AG08396 (cell line): ENCODE measurements around the gene TFAP2A.

Source experiments
- DNase-seq: peaks from one replicate; pipeline ENCODE4 v3.0.0; 2012; ENCODE audit warnings: low spot score, mixed read lengths

The TFAP2A gene

DNA sequence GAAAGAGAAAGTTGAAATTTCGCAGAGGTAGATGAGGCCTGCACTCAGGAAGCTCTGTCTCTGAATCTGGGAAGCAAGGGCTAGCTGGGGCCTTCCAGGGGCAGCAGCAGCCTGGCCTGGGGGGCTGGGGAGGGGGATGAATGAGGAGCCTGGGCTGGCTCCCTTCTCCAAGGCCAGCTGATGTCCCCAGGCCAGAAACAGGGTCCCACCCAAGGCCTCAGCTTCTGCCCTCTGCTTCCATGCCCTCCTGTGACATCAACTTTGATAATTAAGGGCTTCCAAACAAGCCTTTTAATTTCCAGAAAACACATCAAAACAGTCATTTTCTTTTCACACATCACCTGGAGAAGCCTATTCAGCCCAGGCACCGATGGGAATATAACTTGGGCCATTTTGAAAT, 15.4 kb downstream of the TFAP2A start:
- no peak for DNase-seq

DNA sequence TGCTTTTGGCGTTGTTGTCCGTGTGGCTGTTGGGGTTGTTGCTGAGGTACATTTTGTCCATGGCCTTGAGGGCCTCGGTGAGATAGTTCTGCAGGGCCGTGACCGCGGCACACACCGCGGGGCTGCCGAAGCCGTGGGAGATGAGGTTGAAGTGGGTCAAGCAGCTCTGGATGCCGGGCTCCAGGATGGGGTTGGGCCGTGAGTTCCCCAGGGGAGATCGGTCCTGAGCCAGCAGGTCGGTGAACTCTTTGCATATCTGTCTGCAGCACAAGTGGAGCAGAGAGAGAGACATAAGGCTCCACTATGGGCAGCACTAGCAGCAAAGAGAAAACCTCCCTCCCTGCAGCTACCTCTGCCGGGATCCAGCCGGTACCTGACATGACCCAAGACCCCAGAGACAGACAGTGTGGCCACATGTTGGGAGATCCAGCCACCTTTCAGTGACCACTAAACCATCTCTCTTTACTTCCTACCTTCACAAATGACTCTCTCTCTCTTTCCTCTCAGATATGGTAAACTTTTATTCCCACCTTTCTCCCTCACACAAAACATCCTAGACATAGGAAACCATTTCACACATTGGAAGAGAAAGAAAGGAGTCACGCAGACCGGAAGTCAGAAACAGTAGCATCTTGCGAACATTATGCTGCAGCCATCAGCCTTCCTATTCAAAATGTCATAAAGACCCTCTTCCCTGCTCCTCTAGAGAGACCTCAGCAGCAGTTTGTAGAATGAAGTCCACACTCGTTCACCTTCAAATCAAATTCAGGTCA, 16.2 kb downstream of the TFAP2A start:
- DNase-seq, result no peak

DNA sequence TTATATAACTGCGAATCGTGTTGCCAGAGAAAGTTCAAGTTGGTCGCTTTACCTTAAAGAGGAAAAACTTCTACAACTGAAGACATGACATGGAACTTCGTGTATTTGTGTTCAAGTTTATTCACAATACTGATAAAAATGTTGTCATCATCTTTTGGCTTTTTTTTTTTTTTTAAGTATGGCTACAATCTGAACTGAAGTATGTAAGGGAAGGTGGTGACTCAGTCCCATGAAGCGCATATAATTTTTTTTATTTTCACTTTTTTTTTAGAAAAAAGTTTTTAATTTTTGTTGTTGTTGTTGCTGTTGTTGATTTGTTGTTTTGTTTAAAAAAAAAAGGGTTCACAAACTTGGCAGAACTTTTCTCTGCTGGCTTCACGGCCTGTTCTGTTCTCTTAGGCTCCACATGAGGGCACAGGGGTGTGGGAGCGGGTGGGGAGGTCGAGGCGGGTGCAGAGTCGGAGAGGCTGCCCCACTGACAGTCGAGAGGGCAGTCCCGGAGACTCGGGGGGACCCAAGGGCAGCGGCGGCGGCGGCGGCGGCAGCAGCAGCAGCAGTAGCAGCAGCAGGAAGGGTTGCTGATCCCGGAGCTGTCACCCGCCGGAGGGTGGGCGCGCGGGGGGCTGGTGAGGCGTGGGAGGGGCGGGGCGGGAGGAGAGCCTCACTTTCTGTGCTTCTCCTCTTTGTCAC, 17.0 kb downstream of the TFAP2A start:
- no peak for DNase-seq

DNA sequence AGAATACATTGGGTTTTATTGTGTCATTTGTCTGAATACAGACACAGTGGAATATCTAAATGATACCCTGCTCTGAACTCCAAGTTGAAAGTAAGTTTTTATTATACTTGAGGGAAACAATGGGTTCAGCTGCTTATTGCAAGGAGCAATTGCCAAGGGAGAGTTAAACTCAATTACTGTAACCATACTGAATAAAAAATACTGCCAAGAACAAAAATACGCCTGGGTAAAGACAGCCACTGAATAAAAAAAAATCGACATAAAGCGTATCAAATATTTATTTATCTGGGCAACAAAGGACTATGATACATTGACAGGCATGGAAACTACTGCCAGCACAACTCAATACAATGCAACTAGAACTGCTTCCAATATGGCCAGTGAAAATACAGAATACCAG, 18.1 kb downstream of the TFAP2A start:
- DNase-seq, result no peak

DNA sequence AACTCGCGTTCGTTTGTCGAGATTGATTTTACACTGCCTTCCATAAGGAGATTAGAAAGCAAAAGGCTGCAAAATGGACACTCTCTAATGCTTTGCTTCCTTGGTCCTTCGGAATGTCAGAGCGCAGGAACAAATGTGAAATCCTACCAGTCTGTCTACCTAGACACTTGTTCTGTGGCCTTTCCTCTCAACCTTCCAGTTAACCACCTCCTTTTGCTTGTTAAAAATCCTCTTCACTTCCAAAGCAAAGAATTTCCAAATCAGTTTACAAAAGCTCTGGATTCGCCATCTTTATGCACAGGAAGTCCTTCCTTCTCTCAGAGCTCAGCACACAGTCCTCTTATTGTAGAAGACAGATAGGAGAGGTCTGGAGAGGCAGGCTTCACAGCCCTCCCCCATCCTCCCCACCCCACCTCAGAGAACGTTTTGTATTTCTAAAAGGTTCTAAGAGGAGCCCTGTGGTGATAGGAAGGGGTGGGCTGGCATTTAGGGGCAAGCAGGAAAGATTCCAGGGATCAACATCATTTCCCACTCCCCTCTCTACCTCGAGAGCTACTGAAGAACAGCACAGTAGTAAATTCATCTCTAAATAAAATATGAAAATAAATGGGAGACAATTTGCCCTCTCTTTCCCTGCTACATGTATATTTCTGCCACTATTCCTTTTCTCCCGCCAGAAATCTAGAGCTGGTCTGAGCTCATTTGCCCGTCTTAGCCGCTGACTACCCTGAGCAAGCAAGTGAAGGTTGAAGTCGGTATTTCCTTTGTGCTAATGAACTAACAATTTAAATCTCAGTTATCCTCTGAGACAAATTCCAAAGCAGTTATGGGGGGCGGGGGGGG, 18.9 kb downstream of the TFAP2A start:
- DNase-seq, result no peak

DNA sequence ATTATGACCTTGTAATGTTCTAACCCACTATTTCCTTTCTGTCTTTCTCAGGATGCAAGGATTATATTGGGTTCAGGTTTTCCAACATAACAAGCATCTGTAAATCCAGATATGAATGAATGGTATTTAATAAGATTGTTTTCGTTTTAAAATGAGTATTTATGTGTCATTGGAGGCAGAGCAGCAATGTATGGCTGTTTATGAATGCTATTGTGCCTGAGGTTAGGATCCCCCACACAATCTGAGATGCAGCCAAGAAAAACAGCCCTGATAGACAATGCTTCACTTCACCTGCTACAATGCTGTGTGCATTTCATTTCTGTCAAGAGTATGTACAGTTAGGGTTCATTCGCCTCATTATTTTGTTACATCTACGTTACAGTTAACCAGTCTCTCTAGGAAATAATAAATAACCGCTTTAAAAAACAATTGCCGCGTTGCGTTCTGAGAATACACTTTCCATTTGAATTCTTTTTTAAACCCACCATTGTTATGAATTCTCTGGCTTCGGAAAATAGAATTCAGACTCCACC, 19.6 kb downstream of the TFAP2A start:
- no peak for DNase-seq

DNA sequence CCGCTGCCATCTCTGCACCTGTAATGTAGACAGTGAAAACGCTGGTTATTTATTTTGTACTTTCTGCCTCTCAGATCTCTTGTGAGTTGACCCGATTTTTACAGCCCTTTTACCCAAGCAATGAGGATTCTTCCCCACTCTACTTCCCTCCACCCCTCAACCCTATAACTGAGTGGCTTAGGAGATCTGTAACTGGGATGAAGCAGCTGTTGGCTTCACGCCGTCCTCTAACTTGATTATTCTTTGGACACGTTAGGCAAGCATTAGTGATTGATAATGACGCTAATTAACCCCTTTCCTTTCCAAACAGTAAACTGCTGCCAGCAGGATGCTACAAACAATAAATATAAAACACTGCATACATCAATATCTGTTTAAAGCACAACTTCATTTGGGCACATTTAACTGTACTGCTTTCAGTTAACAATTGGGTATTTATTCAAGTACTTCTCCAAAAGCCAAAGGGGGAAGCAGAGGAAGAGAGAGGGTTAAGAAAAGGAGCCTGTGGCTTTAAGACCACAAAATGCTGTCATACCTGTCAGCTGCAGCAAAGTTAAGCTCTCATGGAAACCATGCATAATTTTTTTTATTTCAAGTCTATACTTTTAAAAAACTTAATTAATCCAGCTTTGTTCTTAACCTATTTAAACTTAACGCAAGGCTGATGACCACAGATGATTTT, 21.2 kb downstream of the TFAP2A start:
- no peak for DNase-seq

DNA sequence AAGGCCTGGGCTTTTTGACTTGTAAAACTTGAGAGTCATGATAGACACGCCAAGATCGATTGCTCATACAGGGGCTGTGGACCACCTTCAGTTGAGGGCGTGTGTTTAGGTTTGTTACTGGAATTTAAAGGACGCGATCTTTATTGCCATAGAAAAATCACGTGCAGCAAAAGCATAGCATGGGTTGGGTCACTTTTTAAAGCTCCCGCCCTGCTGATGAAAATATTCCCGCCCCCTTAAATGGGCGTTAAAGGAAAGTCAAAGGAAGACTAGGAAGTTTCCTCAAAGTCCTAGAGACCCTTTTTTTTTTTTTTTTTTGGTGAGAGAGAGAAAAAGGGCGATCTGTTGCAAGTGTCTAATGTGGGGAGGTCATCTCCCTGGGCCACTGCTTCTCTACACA, 23.1 kb downstream of the TFAP2A start:
- DNase-seq, result no peak

DNA sequence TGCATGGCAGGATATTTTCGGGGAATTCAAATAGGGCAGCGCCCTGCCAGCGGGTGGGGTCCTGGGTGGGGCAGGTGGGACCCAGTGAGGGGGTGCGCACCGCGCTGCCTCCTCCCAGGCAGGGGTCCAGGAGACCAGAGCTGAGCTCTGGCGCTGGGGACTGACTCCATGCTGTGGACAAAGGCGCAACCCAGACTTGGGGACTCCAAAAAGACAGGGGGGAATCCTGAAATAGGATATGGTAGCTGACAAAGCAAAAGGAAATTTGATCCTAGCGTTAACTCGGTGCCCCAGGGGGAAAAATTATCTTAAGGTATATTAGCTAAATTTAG, 23.6 kb downstream of the TFAP2A start:
- DNase-seq, result no peak

DNA sequence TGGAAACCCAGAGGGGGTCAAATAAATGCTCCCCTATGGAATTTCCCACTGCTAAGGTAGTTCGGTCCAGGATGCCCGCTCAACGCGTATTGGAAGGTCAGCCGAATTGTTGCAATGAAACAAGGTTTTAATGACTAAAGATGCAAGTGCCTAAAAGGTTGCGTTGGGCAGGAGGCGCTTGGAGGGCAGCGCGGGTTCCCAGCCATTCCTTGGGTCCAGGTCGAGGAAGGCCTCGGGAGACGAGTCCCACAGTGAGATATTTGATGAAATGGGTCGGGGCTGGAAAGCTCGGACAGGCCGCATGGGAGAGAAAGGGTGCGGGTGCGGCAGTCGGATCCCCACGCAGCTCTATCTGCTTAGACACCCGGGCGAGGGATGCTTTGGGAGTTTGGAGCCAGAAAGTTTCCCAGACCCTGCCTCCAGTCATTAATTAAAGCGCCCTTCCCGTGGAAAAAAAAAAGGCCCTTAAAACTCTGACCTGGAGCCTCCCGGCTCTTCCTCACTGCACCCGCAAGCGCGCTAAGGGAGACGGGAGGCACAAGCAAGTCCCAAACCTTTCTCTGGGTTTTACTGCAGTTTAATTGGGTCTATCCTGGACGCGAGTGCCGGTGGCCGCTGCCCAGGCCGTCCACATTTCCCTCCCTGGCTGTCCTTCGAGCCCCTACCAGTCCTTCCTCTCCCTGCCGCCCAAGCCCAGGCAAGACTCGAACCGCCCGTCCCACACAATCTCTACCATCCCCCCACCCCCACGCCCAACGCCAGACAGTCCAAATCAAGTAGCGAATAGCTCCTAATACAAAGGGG, 24.2 kb downstream of the TFAP2A start:
- no peak for DNase-seq

DNA sequence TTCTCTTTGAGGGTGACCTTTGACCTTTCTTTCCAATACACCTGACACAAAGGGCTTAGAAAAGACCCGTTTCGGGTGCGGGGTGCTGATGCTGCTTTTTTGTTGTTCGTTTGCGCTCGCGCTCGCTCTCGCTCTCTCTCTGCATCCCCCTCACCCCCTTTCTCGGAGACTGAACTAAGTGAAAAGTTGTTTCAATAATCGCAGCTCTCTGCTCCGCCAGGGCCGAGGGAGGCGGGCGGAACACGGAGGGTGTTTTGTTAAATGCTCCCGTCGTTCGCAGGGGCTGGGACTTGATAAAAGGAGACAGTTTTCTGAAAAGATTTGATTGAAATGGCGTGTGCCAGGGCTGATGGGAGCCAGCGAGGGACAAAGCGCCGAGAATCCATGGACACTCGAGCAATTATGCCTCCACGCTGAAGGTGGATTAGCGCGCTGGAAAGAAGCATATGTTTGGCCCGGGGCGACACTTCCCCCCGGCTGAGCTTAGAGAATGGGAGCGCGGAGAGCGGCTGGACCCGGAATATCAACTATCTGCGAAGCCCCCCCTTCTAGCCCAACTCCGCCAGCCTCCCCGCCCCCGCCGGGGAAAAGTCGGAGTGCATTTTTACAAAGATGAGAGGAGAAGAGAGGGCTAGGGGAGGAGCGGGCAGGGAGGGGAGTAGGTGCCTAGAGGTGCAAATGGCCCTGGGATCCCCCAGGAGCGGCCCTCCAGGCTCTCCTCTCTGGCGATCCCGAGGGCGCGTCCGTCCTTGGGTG, 25.0 kb downstream of the TFAP2A start:
- DNase-seq, result no peak

DNA sequence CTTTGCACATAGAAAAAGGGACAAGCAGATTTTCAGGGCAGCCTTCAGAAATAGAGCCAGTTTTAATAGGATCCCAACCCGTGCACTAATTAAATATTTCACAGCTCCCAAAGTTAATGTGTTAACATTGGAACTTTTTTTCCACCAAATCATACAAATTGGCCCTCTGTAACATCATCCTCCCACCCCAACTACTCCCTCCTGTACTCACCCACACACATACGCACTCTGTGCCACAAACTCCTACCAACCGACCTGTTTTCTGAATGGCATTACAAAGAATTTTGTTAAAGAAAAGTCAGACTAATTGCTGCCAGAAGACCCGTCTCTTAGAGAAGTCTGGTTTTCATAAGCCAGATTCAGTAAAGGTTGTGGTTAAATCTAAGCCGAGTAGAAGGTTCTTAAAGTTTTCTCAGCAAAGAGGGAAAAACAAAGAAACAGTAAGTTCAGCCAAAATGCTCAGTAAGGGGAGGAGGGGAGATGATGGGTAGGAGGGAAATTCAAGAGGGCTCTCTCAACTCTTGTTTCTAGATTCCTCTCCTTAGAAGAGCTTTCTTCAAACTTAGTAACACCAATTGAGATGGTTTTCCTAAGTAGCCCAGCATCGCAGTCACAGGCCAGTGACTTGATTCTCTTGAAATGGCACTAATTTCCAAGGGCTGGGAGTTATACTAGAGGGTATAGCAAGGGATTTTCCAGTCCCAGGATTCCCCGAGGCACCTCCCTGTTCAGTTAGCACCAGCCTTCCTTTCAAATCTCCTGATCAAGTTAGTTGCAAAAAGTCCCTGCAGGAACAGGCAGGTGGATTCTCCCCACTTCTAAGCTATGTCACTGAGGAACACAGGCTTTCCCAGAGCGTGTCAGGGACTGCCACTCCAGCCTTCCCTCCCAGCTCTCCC, 27.9 kb downstream of the TFAP2A start:
- DNase-seq, result no peak

DNA sequence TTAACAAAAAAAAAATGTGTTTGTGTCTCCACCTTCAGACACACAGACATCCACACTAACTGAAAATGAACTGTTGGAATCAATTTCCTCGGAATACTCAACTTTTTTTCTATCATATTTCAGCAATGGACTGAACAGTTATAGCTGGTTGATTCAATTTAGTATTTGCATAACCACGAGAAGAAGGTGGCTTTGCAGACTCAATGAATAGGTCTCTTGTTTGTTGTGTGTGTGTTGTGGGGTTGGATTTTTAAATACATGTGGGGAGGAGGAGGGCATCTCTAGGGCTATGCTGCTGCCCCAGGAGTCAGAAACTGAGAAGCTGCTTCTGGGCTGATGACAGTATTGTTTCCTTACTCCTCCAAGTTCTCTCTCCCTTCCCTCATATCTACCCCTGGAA, 28.7 kb downstream of the TFAP2A start:
- DNase-seq, result no peak

DNA sequence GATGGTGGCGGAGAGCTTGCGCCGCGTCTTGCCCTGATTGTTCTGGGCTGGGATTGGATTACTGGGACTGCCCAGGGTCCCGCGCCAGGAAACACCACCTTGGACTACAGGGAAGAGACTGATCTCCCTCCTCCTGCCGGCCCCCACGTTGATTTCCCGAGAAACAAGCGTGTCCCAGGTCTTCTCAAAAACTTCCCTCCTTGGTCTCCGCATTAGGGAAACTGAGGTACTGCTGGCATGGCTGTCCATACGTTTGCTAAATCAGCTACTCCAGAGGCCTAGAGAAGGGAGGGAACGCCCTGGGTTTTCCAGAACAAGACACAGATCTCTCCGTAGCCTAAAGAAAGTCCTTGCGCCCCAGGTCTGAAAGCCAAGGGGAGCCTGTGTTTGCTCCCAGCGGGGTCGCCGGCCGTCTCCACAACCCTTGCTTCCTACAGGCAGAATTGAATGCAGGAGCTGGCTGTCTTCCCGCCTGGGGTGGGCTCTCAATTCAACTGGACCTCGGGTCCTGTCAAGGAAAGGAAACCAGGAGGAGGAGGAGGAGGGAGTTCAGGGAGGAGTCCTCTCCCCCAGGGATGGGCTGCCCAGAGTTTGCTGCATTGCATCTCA, 29.2 kb downstream of the TFAP2A start:
- DNase-seq, result no peak

DNA sequence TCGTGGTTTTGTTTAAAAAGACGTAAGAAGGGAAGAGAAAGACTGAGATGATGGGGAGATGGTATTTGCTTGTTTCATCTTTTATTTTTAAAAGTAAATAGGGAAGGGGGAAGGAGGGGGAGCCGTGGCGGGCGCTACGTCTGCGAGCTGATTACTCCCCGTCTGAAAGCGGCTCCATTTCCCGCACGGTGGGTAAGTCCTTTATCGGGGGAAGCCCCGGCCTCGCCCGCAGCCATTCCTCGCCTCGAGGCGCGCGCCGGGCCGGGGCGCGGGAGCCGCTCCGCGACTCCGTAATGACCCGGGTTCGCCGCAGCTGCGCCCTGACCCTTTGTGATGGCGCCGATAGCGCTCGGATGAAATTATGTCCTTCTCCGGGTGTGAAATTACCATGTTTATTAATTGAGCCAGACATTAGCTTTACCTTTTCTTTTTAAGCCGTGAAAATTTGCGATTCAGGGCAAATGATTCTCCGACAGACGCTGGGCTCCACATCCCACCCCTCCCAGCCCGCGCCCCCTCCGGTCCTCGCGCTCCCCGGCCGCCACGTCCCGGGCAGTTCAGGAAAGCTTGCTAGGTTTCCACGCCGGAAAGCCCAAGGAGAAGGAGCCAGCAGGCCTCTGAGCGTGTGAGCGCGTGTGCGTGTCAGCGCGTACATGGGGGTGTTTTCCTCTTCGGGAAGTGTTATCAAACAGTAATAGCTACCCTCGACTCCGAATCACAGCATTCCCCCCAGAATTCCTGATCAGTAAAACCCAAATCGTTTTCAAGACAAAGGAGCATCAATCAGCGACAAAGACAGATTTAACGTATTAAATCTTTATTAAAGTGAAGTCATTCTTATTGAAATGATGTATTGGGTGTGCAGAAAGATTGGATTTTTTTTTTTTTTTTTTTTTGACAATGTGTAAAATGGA, 30.0 kb downstream of the TFAP2A start:
- DNase-seq, result no peak

DNA sequence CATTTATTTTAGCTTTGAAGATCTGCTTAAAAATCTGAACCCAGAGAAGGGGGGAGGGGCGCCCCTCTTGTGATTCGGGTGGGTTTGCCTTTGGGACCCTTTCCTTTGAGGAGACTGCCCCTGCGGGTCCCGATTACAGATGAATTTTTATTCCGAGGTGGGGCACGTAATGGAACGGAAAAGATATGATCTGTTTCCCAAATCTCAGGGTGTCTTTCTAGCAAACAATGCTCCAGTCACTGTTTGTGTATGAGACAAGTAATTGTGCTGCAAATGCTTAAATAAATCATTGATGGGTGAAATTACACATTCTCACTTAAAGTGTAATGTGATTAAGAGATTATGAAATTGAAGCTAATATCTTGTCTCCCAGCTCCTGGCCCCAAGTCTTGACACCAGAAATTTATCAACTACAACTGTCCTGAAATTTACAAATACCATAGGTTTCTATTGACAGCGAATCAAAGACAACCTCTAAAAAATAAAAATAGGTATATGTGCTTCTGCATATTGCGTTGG, 30.7 kb downstream of the TFAP2A start:
- DNase-seq, result no peak

DNA sequence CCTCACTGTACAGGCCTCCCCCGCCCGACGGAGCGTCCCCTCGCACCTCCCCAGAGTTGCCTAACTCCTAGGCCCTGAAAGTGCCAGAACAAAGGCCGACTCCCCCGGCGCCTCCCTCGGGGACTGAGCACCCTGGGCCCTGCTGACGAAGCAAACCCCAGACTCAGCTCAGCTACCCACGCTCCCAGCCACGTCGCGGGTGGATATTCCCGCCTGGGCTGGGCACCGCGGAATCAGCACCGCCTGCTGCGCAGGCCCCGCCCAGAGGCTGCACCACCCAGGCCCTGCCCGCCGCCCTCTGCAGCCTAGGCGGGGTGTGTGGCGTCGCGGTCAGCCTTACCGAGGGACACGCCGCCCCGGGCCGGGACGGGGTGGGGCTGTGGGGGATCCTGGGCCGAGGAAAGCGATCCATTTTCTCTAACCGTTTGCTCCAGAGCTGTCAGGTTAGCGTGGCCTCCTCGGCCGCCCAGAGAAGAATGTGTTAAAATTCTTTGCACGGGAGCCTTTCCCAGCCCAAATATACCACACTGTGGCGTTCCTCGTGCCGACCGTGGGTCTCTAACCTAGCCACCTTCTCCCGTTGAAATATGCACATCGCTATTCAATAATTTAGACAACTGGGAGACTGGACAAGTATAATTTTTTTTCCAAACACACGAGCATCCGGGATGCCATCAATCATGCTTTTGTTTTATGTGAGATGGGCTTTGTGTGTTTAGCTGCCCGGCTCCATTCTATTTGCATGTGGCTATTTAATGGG, 31.4 kb downstream of the TFAP2A start:
- DNase-seq, result no peak
